GM19351 (cell line): ENCODE data around the gene CDK10.

ENCODE experiments used
- ATAC-seq: cut with Tn5 transposase; IDR thresholded peaks from one replicate; pipeline ENCODE4 v1.9.1; 2021; ENCODE audit warnings: mild to moderate bottlenecking, moderate library complexity; ENCODE audit not compliant: unreplicated experiment

Gene CDK10

DNA sequence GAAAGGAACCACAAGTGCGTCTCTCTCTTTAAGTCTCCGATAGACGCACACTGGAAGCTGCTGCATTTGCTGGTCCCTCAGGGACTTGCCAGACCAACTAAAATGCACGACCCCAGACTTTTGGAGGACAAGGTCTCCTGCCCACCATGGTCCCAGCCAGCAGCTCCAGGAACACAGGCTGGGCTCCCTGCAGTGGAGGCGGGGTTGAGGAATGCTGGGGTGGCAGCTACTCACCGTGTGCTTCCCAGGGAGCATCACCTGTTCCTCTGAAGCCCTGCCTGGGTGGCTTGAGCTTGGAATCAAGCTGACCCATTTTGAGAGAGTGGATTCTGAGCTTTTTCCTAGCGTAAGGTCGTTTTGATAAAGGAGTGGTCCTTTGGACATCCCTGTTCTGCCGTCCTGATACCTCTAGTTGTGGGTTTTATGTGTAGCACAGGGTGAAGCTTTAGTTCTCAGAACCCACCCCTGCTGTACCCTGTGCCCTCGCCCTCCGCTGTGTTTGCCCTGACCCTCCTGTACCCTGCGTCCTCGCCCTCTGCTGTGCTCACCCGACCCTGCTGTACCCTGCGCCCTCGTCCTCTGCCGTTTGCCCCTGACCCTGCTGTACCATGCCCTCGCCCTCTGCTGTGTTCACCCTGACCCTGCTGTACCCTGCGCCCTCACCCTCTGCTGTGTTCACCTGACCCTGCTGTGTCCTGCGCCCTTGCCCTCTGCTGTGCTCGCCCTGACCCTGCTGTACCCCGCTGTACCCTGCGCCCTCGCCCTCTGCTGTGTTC is 45.8 kb downstream of the CDK10 start:
- no peak for ATAC-seq

DNA sequence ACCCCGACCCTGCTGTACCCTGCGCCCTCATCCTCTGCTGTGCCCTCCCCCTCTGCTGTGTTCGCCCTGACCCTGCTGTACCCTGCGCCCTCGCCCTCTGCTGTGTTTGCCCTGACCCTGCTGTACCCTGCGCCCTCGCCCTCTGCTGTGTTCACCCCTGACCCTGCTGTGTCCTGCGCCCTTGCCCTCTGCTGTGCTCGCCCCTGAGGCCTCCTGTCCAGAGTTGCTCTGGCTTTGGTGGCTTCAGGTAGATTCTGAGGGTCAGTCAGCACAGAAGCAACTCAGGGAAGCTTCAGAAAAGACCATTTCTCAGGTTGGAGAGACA is 46.4 kb downstream of the CDK10 start:
- no peak for ATAC-seq

DNA sequence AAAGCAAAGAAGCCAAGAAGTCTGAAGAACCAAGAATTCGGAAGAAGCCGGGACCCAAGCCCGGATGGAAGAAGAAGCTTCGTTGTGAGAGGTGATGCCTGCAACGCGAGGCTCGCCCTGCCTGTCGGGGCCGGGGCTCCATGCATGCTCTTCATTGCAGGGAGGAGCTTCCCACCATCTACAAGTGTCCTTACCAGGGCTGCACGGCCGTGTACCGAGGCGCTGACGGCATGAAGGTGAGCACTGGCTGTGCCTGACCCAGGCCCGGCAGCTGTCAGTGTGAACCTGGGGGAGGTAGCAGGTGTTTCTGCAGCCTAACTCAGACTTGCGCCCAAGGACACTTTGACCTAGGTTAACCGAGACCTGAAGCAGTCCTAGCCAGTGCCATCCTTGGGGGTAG is 46.8 kb downstream of the CDK10 start:
- ATAC-seq = no peak

DNA sequence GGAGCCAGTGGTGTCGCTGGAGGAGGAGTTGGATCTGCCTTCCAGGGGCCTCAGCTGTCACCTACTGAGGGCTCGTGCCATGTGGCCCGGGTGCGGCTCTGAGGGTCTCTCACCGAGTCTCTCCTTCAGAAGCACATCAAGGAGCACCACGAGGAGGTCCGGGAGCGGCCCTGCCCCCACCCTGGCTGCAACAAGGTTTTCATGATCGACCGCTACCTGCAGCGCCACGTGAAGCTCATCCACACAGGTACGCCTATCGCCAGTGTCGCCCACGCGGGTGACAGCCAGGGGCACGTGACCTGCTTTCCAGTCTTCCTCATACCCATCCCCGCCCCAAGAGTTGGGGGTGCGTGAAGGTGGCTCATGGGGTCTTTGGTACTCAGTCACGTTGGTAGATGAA is 47.3 kb downstream of the CDK10 start:
- ATAC-seq = no peak

DNA sequence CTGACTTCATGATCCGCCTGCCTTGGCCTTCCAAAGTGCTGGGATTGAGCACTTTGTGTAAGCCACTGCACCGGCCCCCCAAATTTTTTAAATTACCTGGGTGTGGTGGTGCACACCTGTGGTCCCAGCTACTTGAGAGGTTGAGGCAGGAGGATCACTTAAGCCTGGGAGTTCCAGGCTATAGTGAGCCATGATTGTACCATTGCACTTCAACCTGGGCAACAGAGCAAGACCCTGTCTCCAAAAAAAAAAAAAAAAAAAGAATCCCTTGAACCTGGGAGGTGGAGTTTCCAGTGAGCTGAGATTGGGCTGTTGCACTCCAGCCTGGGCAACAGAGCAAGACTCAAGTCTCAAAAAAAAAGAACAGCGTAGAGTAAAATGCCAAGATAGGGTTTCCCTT is 50.1 kb downstream of the CDK10 start:
- ATAC-seq = no peak

DNA sequence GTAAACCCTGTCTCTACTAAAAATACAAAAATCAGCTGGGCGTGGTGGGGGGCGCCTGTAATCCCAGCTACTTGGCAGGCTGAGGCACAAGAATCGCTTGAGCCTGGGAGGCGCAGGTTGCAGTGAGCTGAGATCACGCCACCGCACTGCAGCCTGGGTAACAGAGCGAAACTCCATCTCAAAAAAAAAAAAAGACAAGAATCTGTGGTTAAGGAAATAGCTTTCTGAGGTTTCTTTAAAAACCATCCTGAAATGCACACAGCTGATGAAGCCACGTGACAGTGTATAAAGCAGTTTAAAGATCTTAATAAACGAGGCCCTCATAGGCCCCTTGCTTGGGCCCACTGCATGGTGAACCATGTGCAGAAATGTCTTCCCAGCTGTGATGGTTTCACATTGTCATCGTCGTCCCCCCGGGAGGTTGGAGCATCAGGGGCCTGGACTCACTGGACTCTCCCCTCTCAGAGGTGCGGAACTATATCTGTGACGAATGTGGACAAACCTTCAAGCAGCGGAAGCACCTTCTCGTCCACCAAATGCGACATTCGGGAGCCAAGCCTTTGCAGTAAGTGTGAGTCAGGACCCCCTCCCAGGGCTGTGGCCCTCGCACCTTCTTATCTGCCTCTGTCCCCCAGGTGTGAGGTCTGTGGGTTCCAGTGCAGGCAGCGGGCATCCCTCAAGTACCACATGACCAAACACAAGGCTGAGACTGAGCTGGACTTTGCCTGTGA is 51.0 kb downstream of the CDK10 start:
- ATAC-seq = no peak

DNA sequence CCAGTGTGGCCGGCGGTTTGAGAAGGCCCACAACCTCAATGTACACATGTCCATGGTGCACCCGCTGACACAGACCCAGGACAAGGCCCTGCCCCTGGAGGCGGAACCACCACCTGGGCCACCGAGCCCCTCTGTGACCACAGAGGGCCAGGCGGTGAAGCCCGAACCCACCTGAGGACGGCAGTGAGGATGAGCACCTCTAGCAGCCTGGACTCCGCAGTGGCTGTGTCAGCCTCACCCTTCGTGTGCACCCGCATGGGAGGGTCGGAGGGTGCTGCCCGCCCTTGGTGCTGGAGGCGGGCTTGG is 51.5 kb downstream of the CDK10 start:
- no peak for ATAC-seq

DNA sequence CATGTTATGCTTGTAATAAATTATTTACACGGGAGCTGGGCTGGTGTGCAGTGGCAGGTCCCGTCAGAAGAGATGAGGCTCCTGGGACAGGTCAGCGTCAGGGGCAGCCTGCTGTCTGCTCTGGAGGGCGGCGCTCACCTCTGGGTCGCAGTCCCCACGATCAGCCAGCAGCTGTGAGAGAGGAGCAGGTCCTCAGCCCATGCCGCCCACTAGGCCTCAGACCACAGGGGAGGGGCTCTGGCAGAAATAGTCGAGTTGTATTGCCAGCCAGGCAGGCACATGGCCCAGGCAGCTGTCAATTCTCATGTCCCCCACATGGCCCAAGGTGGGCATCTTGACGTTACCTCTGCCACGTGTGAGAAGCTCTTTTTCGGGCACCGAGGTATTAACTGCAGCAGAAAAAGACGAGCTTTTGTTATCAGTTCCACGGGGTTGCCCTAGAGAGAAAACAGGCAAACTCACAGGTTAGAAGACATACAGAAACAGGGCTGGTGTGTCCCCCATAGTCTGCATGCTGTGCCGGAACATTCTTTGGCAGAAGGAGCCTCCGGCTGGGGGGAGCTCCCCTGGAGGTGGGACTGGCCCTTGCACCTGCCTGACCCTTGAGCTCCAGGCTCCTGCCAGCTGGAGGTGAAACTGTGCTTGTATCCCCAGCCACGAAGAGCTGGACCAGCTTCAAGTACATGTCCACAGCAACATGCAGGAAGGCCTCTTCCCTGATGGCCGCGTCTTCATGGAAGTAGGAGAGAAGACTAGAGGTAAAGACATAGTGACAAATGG is 52.2 kb downstream of the CDK10 start:
- ATAC-seq = no peak

DNA sequence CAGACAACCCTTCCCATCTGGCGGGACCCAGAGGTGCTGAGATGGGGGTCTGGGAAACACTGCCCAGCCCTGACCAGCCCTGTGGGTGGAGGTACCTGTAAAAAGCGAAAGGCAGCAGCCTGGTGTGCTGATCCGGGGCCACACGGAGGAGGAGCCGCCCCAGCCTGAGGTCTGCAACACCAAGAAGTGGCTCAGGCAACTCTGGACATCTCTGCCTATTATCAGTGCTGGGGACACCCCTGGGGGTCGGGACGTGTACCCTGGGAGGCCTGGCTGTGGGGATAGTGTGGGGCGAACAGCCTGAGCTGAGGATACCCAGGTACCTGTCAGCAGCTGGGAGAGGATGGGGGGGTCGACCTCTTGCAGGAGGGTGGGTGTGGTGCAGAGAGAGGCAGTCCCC is 52.9 kb downstream of the CDK10 start:
- ATAC-seq = no peak

DNA sequence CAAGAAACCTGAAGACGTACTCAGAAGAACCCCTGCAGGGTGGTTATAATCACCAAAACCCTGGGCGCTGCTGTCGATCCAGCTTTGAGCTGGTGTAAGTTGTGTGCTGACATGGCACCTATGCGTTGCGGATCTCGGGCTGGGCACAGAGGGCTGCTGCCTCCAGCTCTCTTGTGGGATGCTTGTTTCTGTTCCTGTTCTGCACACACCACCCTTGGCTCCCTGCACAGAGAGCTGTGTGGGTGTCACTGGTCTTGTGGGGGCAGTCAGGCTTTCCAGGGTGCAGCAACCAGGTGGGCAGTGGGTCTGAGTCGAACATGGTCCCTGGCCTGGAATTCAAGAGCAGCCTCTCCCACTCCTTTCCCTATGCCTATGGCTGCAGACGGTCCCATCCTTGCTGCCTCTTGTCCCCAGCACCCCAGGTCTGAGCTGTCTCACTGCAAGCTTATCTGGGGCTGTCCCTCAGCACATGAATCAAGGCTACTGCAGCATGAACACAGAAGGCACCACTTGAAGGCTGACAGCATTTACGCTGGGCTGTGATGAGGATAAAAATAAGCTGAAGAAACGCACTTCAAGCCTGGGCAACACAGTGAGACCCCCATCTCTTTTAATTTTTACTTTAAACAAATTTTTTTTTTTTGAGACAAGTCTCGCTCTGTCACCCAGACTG is 55.0 kb downstream of the CDK10 start:
- no peak for ATAC-seq

DNA sequence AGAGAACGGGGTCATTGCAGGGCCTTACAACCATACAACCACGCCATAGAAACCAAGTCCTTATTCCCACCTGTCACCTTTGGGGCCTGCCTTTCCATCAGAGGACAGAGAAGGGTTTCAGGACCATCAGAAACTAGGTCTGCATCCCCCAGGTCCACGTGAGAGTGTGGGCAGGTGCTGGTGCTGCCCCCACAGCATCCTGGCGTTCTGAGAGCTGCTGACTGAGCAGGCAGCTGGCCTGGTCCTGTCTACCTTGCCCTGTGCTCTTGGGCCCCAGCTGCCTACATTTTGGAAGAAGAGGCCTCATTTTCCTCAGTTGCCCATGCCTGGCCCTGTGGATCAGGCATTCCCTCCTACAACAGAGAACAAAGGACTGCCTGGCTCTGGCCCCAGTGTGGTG is 56.5 kb downstream of the CDK10 start:
- no peak for ATAC-seq

DNA sequence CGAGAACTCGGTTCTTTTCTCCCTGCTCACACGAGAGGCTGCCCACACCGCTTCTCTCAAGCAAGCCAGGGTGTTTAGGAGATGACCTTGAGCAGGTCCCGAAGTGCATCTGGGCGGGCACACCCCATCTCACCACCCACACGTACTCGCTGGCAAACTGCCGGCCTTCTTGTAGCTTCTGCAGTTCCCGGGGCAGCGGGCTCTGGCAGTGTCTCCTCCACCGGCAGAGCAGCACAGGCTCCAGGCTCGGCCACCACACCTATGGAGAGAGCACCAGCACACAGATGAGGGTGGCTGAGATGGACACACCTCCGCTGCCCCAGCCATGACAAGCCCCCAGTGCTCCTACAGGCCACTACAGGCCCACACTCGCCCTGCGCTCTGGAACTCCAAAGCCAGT is 58.3 kb downstream of the CDK10 start:
- ATAC-seq = no peak
